KMS-11 (cell line): ENCODE data around the gene NFKBIB.

Experiments used
- H2AFZ ChIP-seq: fragments of 200-600 bp; sonication (generic); 2 replicates; pipeline ENCODE4 v1.6.1; 2016; ENCODE audit warnings: antibody characterized with exemption, mixed run types, low read depth
- H3K27ac ChIP-seq: fragments of 200-600 bp; sonication (generic); 2 replicates; pipeline ENCODE4 v1.6.1; 2016; ENCODE audit warnings: mild to moderate bottlenecking, mixed run types
- H3K27me3 ChIP-seq: fragments of 200-600 bp; sonication (generic); 2 replicates; pipeline ENCODE4 v1.6.1; 2017; ENCODE audit warnings: mild to moderate bottlenecking, low read depth, mixed run types, moderate library complexity; ENCODE audit not compliant: insufficient read depth
- H3K36me3 ChIP-seq: fragments of 200-600 bp; sonication (generic); 2 replicates; pipeline ENCODE4 v1.6.1; 2017; ENCODE audit warnings: mild to moderate bottlenecking, mixed run types; ENCODE audit not compliant: insufficient read depth
- H3K4me1 ChIP-seq: fragments of 200-600 bp; sonication (generic); 2 replicates; pipeline ENCODE4 v1.6.1; 2016; ENCODE audit warnings: mild to moderate bottlenecking, low read depth, mixed run types; ENCODE audit not compliant: poor library complexity, severe bottlenecking
- H3K4me2 ChIP-seq: fragments of 200-600 bp; sonication (generic); 2 replicates; pipeline ENCODE4 v1.7.0; 2016; ENCODE audit warnings: mild to moderate bottlenecking, mixed run types
- H3K4me3 ChIP-seq: fragments of 200-600 bp; sonication (generic); IDR thresholded peaks from 2 replicates; pipeline ENCODE4 v1.6.1; 2017; ENCODE audit warnings: low read depth, low read length, mixed read lengths; ENCODE audit not compliant: insufficient read depth
- H3K79me2 ChIP-seq: fragments of 200-600 bp; sonication (generic); 2 replicates; pipeline ENCODE4 v1.6.1; 2016; ENCODE audit warnings: low read depth, mixed run types; ENCODE audit not compliant: insufficient read depth
- H3K9ac ChIP-seq: fragments of 200-600 bp; sonication (generic); 2 replicates; pipeline ENCODE4 v1.6.1; 2016; ENCODE audit warnings: mild to moderate bottlenecking, mixed run types
- H4K20me1 ChIP-seq: fragments of 200-600 bp; sonication (generic); 2 replicates; pipeline ENCODE4 v1.6.1; 2016; ENCODE audit warnings: mild to moderate bottlenecking, mixed run types; ENCODE audit not compliant: insufficient read depth
- CTCF ChIP-seq: fragments of 200-600 bp; sonication (generic); conservative IDR thresholded peaks from 2 replicates; pipeline ENCODE4 v1.6.1; 2017; ENCODE audit warnings: low read depth, mild to moderate bottlenecking, antibody characterized with exemption, low read length, moderate library complexity, mixed read lengths

The NFKBIB gene

GRCh38 chr19:38893341-38893771 lies 6.4 kb upstream of the NFKBIB start:
- TF ChIP-seq CTCF = no peak
- no peaks in the 10 kb centered on the region for H3K79me2 ChIP-seq
- H3K4me2 ChIP-seq = no peak overlapping the region
- no peak overlapping the region for H2AFZ ChIP-seq
- no peaks in the 10 kb centered on the region for H3K27me3 ChIP-seq
- no peaks in the 10 kb centered on the region for H4K20me1 ChIP-seq
- H3K27ac ChIP-seq = no peak overlapping the region
- H3K36me3 ChIP-seq = no peaks in the 10 kb centered on the region
- H3K4me1 ChIP-seq = peaks cover 6% of the 10 kb centered on the region
- no peak overlapping the region for H3K9ac ChIP-seq
- H3K4me3 ChIP-seq = no peak overlapping the region

- TF ChIP-seq CTCF = no peak
- no peak overlapping the region for H3K9ac ChIP-seq
- peaks cover 11% of the 10 kb centered on the region for H3K4me1 ChIP-seq
- no peaks in the 10 kb centered on the region for H3K79me2 ChIP-seq
- no peaks in the 10 kb centered on the region for H3K36me3 ChIP-seq
- no peak overlapping the region for H3K4me2 ChIP-seq
- H3K4me3 ChIP-seq = no peak overlapping the region
- no peaks in the 10 kb centered on the region for H4K20me1 ChIP-seq
- H3K27me3 ChIP-seq = no peaks in the 10 kb centered on the region
- H3K27ac ChIP-seq = no peak overlapping the region
- H2AFZ ChIP-seq = no peak overlapping the region
These were observed 4.8 kb upstream of the NFKBIB start for GRCh38 chr19:38894968-38895367.

- no peaks in the 10 kb centered on the region for H4K20me1 ChIP-seq
- H3K79me2 ChIP-seq = peaks cover 16% of the 10 kb centered on the region; the same call in 1 of the 2 replicates
- peaks cover 23% of the 10 kb centered on the region for H3K4me1 ChIP-seq
- H3K4me2 ChIP-seq = peak overlapping the region; percentile 96
- peak overlapping the region; percentile 35; the same call in 1 of the 2 replicates for H3K27ac ChIP-seq
- peak overlapping the region; percentile 93 for H2AFZ ChIP-seq
- TF ChIP-seq CTCF = no peak
- H3K27me3 ChIP-seq = no peaks in the 10 kb centered on the region
- no peak overlapping the region for H3K4me3 ChIP-seq
- H3K9ac ChIP-seq = peak overlapping the region; percentile 71
- H3K36me3 ChIP-seq = no peaks in the 10 kb centered on the region
These were observed 852 bp upstream of the NFKBIB start for GRCh38 chr19:38898788-38899446.

GRCh38 chr19:38900202-38900629 lies 447 bp downstream of the NFKBIB start:
- peak overlapping the region; percentile 38; the same call in 1 of the 2 replicates for H2AFZ ChIP-seq
- H4K20me1 ChIP-seq = no peaks in the 10 kb centered on the region

More at GRCh38 chr19:38900202-38900629, 447 bp downstream of the NFKBIB start:
- Histone ChIP-seq H3K4me2 (peak overlapping the region; percentile 61), H3K27ac (peak overlapping the region; percentile 24; the same call in 1 of the 2 replicates), H3K9ac (peak overlapping the region; percentile 55), H3K4me3 (no peak overlapping the region), H3K27me3 (no peaks in the 10 kb centered on the region), H3K4me1 (peaks cover 23% of the 10 kb centered on the region), H3K36me3 (no peaks in the 10 kb centered on the region; the same call in 1 of the 2 replicates), H3K79me2 (peaks cover 16% of the 10 kb centered on the region; the same call in 1 of the 2 replicates)
- no peak for TF ChIP-seq CTCF
